ENCODE measurements around the gene CIT.

DNA sequence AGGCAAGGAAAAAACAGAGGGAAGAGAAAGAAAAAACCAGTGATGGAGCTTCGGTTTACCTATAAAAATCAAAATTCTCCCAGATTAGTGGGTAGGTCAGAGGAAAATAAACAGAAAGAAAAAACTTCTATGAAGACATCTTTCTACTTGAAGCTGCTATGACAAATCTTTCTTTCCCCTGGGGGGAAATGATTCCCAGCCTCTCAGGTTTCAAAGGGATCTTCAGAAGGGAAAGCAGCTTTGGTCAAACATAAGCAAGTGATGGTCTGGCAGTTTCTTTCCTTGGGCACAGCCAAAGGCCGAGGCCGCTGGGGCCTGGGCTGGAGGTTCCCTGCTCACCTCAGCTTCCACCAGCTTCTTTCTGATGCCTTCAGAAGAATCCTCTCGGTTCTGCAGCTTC, 104.7 kb downstream of the CIT start:
- TF ChIP-seq, protein P1, sequence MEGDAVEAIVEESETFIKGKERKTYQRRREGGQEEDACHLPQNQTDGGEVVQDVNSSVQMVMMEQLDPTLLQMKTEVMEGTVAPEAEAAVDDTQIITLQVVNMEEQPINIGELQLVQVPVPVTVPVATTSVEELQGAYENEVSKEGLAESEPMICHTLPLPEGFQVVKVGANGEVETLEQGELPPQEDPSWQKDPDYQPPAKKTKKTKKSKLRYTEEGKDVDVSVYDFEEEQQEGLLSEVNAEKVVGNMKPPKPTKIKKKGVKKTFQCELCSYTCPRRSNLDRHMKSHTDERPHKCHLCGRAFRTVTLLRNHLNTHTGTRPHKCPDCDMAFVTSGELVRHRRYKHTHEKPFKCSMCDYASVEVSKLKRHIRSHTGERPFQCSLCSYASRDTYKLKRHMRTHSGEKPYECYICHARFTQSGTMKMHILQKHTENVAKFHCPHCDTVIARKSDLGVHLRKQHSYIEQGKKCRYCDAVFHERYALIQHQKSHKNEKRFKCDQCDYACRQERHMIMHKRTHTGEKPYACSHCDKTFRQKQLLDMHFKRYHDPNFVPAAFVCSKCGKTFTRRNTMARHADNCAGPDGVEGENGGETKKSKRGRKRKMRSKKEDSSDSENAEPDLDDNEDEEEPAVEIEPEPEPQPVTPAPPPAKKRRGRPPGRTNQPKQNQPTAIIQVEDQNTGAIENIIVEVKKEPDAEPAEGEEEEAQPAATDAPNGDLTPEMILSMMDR (conservative IDR thresholded peaks at IDR 0.05 in 1 of 2, IDR thresholded peaks at IDR 0.05 in 1 of 2; ENCODE audit: extremely low read depth in 1 of 2, insufficient read depth in 1 of 2, low read depth in 1 of 2, low read length in 2 of 2): no peak
- no peak for TF ChIP-seq EZH2 (IDR thresholded peaks at IDR 0.05; ENCODE audit: borderline replicate concordance, low read length)
